Peyer's patch (tissue), 4 donors: Measurements from ENCODE around the gene ZNF451.

Experiments used
- CTCF ChIP-seq, 6 experiments: fragments of 450-650 bp in 4 of 6; fragments of 200-600 bp in 2 of 6; sonication (generic) in 1 of 6; IDR thresholded peaks; one replicate each; pipeline ENCODE4 v1.5.1; 2017 to 2019; ENCODE audit warnings: antibody characterized with exemption in 6 of 6, mild to moderate bottlenecking in 3 of 6, moderate library complexity in 1 of 6
- POLR2A ChIP-seq, 2 donors: fragments of 450-650 bp; IDR thresholded peaks; one replicate each; pipeline ENCODE4 v1.5.1; 2017; ENCODE audit warnings: antibody characterized with exemption in 2 of 2, mild to moderate bottlenecking in 2 of 2, moderate library complexity in 2 of 2

- TF ChIP-seq CTCF (IDR thresholded peaks at IDR 0.05), result no peak
- TF ChIP-seq POLR2A (IDR thresholded peaks at IDR 0.05), result no peak
These were observed 52.2 kb downstream of the ZNF451 start for GRCh38 chr6:57142178-57142525.
